Islet of Langerhans (tissue), 1 donor: Measurements from ENCODE around the gene CCDC85A.

Source experiments
- FAIRE-seq: peaks from one replicate; lab custom pipeline; 2011; peaks lifted over from hg19 to GRCh38; lab: Jason Lieb, UNC

CCDC85A gene

DNA sequence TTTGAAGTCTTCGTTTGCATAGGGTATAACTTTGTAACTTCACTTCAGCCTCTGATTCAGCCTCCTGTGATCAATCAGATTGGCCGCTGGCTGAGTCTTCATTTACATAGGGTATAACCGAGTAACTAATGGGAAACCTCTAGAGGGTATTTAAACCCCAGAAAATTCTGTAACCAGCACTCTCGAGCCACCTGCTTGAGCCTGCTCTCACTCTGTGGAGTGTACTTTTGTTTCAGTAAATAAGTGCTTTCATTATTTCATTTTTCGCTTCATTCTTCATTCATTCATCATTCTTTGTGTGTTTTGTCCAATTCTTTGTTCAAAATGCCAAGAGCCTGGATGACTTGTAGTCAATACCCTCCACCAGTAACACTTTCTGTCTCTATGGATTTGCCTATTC, 56.4 kb downstream of the CCDC85A start:
- no peak for FAIRE-seq

DNA sequence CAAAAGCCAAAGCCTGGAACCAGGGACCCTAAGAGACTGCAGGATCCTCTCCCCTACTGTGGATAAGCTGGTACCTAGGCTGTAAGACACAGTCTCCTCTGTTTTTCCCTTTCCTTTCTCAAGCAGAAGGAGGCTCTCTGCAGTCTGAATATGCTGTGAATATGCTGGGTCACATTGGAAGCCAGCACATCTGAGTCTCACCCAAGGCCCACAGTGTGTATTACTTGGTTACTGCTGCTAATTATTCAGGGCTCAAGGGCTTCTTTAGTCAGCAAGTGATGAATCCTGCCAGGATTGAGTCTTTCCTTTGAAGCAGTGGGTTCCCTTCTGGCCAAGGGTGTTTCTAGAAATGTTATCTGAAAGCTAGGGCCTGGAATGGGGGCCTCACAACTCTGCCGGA, 60.7 kb downstream of the CCDC85A start:
- FAIRE-seq: no peak

DNA sequence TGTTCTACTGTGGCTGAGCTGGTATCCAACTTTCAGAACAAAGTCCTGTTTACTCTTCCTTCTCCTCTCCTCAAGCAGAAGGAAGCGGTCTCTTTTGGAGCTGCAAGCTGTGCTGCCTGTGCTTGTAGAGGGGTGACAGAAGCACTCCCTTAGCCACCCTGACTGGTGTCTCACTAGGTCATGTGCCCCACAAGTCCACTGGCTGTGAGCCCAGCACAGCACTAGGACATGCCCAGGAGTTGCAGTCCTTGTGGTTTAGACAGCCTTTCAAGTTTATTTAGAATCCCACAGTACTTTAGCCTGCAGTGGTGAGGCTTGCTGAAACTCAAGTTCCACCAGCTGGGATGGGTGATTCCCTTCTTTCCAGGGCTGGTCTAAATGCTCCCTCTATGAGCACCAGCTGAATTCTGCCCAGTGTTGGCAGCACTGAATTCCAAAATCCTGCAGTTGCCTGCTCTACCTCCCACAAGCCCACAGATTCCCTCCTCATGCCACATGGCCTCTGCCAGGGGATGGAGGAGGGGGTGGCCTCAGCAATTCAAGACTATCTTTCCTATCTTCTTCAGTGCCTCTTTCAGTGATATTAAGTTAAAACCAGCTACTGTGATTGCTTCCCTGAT, 61.2 kb downstream of the CCDC85A start:
- no peak for FAIRE-seq

DNA sequence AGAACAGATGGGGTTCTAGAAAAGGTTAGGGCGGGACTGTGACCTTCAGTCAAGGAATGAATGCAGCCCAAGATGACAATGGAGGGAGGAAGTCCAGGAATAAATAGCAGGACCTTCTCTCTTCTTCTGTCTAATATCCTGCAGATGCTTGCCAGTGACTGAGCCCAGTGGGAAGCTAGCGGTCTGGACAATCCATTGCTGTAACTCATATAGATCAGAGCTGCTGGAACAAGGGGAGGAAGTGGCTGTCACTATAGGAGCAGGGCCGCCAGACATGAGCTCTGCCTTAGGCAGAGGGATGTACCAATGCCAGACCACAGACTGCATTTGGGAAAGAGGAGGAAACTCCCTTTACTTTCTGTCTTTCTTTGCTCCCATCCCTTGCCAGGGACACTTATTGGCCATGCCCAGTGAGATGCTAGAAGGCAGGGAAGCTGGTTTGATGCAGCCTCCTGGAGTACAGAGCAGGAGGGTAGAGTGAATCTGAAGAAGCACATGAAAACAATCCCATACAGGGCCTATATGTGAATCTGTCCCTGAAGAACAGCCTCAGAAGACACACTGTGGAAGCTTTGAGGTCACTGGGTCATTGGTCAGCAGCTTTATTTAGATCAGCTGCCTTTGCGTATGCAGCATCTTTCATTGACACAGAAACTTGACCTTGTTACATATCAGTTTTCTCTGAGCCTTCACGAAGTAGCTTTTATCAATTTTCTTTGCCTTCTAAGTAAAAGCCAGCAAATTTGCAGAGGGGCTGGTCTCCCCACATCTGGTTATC, 65.4 kb downstream of the CCDC85A start:
- FAIRE-seq: no peak

DNA sequence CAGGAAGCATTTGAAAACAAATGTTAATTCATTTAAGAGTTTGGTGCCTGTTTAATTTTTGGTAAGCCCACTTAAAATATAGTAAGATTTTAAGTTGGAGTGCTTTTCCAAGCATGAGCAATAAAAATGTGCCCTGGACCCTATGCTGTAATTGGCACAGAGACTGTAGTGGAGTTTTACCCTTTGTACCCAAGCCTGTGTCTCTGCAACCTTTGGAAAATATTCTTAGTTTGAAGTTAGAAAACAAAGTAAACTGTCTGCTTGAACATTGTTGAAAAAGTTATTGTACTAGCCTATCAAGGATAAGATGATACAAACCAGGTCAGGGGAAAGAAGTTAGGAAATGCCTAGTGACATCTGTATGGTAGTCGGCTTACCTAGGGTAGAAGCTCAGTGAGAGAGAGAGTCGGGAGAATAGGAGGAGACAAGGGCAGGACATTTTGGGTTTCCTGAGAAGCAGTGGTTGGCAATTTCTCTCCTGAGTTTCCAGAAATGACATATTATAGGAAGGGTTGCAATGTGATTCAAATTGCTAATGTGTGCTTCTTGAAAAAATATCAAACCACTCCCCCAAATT, 66.5 kb downstream of the CCDC85A start:
- FAIRE-seq: no peak

DNA sequence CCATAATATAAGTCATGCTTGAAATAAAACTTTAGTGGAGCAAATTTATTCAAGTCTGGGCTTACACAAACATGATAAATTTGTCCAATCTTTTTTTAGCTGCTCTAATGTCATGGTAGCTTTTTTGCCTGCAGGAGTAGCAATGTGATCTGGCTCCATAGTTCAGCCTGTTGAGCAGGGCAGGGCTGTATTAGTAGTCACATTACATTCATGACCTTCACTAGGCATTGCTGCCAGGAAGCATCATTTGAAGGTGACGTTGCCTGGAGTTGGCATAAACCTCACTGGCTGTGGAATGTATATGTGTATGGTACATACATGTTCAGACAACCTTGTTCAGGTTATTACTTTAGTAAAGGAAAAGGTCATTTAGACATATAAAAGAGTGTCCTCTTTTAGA, 76.6 kb downstream of the CCDC85A start:
- no peak for FAIRE-seq

DNA sequence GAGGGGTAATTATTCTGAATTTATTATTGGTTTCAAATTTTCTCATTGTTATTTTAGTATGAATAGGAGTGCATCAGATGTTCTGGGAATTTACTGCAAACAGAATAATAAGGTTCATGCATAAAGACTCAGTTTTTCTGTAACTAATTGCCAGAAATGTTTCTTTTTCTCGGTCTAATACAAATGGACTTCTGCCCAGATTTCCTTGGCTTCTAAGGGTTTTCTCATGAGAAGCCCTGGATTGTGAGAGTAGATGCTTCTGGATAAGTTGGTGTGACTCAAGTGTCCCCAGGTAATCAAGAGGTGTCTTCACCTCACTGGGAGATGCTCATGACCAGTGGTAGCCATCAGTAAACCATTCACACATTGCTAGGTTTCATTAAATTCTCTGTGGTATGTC, 78.5 kb downstream of the CCDC85A start:
- FAIRE-seq: no peak

DNA sequence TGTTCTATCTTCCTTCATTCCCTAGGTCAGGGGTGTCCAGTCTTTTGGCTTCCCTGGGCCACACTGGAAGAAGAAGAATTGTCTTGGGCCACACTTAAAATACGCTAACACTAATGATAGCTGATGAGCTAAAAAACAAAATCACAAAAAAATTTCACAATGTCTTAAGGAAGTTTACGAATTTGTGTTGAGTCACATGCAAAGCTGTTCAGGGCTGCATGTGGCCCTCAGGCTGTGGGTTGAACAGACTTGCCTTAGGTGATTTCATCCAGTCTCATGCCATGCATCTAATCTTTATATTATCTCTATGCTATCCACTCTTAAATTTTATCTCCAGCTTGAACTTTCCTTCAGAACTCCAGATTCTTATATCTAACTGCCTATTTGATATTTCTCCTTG, 80.1 kb downstream of the CCDC85A start:
- no peak for FAIRE-seq

DNA sequence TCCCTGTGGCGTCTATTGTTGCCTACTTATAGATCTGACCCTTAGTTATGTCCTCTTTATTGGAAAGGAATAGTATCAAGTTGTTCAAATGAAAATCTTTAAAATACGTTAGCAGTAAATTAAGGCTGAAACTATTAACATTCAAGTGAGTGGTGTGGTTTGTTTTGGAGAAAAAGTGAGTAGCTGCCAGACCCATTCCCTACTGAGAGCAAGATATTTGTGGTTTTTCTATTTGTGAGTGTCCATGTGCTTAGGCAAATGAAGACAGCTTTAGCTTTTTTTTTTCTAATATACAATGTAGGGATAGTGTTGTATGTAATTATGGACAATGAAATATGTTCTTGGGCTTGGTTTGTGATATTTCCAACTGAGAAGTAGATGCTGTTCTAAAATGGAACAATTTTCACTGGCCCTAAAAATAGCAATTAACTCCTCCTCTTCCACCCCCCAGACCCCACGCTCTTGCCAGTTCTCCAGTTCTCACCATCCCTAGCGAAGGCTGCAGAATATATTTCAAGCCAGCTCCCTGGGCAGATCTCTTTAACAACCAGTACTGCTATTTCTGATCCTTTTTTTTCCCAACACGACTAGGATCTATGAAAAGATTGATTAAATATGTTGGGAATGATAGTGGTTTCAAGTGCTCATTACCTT, 83.1 kb downstream of the CCDC85A start:
- FAIRE-seq: no peak

DNA sequence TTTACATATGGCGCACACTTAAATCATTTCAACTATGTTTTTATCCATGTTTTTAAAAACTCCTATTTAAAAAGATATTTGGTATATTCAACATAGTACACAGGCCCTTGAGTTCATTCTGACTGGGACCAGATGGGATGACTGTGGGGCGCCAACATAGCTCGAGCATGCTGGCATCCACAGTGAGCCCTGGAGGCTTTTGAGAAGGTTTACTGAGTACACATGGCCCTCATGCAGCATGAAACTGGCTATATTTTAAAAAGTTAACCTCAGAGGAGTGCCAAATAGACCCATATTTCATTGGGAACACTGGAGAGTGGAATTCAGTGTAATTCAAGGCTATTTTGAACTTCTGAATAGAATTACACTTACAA, 83.6 kb downstream of the CCDC85A start:
- no peak for FAIRE-seq

DNA sequence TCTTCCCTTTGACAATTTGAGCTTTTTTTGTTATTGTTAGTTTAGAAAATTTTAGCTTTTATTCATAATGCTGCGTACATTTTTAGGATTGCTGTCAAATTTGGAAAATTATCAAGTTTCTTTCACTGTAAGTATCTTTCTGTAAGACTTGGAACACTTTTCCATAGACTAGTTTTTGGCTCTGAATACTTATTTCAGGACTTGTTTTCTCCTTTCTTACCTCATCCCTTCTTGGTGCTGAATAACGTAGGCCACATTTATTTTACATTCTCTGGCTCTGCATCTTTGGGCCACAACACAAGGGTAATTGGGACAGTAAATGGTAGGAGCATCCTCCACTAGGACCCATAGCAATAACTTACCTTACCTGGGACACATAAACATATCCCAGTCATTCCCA, 85.1 kb downstream of the CCDC85A start:
- no peak for FAIRE-seq

DNA sequence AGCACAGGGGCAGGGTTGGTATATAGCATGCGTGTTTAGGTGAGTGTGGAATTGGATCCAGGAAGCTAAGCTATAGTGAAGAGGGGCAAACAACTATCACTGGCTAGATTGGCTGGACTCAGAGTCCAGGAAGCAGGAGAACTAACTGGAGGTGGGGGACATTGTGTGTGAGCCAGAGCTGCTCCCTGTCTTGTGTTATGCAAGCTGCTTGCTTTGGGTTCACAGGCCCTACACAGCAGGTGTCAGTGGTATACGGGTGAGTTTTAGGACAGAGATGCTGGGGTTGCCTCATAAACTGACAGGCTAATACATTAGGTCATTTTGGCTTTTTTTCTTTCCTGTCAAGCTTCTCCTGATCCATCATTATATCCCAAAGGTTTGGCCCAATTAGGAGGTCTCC, 87.5 kb downstream of the CCDC85A start:
- no peak for FAIRE-seq

DNA sequence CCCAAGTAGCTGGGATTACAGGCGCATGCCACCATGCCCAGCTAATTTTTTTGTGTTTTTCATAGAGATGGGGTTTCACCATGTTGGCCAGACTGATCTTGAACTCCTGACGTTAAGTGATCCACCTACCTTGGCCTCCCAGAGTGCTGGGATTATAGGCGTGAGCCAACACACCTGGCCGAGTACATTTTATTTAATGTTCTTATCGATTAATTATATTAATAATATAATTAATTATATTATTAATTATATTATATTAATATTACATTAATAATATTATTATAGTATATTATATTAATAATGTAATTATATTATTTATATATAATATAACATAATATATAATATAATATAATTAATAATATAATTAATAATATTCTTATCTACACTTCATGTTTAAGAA, 101.4 kb downstream of the CCDC85A start:
- no peak for FAIRE-seq

DNA sequence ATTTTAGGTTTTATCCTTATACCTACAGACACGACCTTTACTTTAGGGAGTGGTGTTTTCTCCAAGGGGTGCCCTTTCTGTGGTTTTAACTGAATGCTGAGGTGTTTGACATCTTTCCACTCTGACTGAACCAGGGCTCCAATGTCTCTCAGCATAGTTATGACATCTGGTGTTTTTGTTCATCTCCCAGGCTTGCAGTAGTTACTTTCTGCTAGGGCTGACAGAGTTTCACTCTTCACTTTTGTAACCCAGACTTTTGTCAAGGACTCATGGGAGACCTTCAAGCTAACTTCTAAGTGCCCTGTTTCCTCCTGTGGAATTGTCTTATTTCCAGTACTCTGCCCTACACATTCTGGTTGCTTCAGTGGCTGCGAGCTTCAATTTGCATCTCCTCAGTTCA, 103.1 kb downstream of the CCDC85A start:
- FAIRE-seq: no peak

DNA sequence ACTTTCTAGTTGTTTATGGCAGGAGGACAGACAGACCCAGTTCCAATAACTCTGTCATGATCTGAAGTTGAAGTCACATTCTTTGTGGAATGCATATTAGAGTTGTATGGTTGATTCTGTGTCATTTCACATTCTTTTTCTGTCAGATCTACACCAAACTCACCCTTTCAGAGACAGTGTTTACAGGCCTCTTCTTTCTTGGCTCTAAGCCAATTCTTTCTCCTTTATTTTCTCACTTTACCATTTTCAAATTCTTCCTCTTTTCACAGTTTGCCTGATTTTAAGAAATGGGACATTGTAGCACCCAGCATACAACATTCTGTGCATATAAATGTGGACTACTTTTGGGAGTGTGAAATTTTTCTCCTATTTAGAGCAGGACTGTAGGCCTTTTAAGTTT, 103.7 kb downstream of the CCDC85A start:
- FAIRE-seq: no peak

DNA sequence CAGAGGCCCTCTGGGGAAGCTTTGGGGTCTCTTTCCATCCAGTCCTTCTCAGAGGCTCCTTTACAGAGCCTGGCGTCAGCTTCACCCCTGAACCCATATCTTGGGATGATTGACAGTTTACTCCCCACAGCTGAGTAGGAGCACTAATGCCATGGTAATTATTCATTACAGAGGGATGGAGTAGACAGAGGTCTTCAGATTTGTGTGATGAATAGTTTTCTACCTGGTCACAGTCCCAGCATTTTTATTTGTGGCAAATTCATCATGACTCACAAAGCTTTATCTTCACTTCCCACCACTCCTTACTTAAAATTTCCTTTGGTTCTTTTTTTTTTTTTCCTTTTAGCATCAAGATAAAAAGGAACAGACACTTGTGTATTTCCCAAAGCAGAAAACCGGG, 104.2 kb downstream of the CCDC85A start:
- FAIRE-seq: no peak

DNA sequence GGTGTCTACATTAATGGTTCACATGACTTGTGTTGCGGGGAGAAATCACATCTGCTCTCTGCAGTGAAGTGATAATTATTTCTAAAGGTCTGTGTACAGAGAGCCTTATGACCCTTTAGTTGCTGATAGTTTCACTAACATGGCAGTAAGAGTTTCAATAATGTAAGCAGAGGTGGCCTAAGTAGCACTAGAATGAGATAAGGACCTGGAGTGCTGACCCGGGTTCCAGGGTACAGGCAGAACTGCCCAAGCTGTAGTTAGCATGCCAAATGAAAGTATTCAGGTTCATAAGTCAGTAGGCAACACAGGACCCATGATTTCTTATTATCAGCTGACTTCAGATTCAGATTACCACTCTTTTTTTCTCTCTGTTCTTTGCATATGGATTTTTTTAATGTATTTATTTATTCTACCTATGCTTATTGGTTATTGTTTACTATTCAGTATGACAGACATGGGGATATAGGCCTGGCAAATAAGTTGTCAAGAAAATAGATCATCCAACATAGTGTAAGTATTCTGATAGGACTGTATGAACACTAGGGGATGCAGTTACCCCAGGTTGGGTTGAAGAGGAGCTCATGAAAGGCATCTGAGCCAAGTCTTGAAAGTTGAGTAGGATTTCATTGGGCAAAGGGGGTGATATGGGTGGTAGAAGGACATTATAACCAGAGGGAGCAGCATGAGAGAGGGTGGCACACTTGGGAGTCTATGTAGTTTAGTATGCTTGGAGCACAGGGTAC, 105.2 kb downstream of the CCDC85A start:
- FAIRE-seq: peak; percentile 95

DNA sequence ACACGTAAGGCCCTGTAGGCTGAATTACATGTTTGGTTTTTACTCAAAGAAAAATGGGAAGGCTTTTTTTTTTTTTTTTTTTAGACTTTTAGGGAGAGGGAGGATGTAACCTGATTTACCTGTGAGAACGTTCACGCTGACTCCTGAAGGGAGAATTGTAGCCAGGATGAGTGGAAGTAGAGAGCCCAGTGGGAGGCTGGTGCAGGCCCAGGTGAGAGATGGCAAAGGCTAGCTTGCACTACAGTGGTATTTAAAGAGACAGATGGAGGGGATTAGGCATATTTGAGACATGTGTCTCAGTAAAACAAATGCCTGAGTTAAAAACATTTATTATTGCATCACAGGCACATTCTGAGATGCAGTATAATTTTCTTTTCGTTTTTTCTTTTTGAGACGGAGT, 107.9 kb downstream of the CCDC85A start:
- no peak for FAIRE-seq

DNA sequence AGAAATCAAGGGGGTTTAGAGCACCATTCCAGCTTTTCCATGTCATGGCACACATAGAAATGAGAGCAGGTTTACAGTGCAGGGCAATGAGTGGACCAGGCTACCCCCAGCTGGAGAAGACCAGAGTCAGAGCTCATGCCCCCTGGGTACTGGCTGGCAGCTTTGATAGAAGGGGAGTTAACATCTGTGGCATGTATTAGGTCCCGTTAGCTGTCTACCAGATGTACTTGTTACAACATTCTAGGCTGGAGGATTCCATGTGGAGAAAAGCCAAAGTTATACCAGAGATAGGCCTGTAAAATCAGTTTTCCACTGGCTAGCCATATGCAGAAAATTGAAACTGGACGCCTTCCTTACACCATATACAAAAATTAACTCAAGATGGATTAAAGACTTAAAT, 109.2 kb downstream of the CCDC85A start:
- FAIRE-seq: no peak

DNA sequence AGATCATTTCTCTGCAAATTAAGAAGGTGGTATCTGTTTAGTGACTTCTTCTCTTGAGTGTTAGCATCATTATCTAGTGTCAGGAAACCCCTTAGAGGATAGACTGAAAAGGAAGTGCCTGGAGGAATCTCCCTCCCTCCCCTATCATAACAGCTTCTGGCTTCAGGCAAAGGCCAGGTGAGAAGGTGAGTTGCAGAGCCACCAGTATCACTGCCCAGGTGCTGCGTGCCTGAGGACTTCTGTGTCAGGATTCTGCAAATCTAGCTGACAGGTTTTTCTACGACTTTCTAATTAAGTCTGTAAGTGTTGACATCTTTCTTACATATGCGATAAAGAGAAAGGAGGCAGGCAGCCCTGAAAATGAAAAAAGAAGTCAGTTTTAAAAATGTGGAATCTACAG, 111.9 kb downstream of the CCDC85A start:
- FAIRE-seq: no peak

DNA sequence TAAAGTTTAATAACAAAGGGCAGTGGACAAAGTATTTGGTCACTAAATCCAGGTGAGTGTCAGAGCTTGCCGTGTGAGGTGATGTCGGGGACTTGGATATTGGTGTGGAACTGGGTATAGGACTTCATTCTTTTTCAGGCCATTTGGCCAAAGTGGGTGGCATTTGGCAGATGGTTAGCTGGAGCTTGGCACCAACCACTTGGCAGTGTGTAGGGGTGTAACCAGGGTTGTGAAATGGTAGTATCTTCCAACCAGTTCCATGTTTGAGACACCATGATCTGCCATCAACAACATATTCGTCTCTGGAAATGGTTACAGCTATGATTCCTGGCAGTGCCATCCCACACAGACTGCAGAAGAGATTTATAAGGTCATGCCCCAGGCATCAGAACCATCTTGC, 113.9 kb downstream of the CCDC85A start:
- FAIRE-seq: no peak

DNA sequence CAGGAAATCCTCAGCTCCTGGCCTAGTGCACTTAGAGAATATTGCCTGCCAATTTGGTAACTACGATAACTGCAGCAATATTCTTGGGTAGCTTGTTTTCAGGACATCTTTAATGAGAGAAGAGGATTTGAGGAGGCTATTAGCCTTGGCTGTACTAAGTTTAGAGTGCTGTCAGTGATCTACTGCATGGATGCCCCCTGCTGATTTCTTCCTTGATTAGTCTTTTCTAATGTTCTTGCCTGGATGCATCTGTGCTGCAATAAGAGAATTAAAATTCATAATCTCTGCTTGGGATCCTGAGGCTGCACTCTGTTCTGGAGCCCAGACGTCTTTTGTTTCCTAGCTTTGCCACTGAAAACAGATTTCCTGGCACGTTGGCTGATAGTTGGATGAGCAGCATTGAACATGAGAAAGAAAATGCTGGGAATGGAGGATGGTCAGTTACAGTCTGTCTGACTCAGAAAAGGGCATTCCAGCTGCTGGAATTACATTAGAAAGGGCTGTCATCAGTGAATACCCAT, 115.4 kb downstream of the CCDC85A start:
- no peak for FAIRE-seq
